IMR-90 (cell line): ENCODE data around the gene MFAP3L. TPM values are rescaled to one million over a fixed set of nuclear protein-coding genes. Genes with fewer than 3 reads are reported as not detected.

Experiments used
- ATAC-seq: fragments of 200-7000 bp; cut with Tn5 transposase; 2 replicates; pipeline ENCODE4 v1.9.1; 2020; ENCODE audit warnings: low read depth, mild to moderate bottlenecking, moderate library complexity
- BruUV-seq: library from RNA; stranded (reverse); fragments of 400-500 nt; replicated peaks from 2 replicates; lab custom pipeline; 2021; lab: Mats Ljungman, UMichigan
- CTCF ChIA-PET: fragments of 300-600 bp; formaldehyde crosslinking; extraction: SDS; loops from one replicate; lab custom pipeline; 2021; ENCODE audit warnings: antibody characterized with exemption; lab: Yijun Ruan, JAX
- POLR2A ChIA-PET: fragments of 300-600 bp; sonication (Branson Sonifier 250); formaldehyde crosslinking; loops from one replicate; lab custom pipeline; 2022; ENCODE audit warnings: antibody characterized with exemption; ENCODE audit not compliant: unreplicated experiment; lab: Charles Lee
- DNase-seq: peaks from one replicate; pipeline ENCODE4 v3.0.0; 2013
- H2AFZ ChIP-seq: replicated peaks from 2 replicates; pipeline ENCODE3; 2013; ENCODE audit warnings: low read length, mild to moderate bottlenecking; ENCODE audit not compliant: poor library complexity
- H2AK5ac ChIP-seq: 2 replicates; pipeline ENCODE4 v1.6.1; 2013; ENCODE audit warnings: low read depth, low read length, inconsistent platforms
- H2AK9ac ChIP-seq: replicated peaks from 2 replicates; pipeline ENCODE3; 2013; ENCODE audit warnings: mild to moderate bottlenecking, low read depth, low read length, moderate library complexity; ENCODE audit not compliant: poor library complexity
- H2BK120ac ChIP-seq: 2 replicates; pipeline ENCODE4 v1.6.1; 2013; ENCODE audit warnings: low read depth, low read length, inconsistent platforms
- H2BK15ac ChIP-seq: 3 replicates; pipeline ENCODE4 v1.6.1; 2013; ENCODE audit warnings: low read depth, low read length, inconsistent platforms
- H2BK20ac ChIP-seq: 2 replicates; pipeline ENCODE4 v1.6.1; 2013; ENCODE audit warnings: low read depth, mild to moderate bottlenecking, inconsistent platforms, low read length, moderate library complexity
- H2BK5ac ChIP-seq: 2 replicates; pipeline ENCODE4 v1.6.1; 2013; ENCODE audit warnings: mild to moderate bottlenecking, low read depth, low read length, inconsistent platforms; ENCODE audit not compliant: poor library complexity, severe bottlenecking
- H3K14ac ChIP-seq: replicated peaks from 2 replicates; pipeline ENCODE4 v1.6.1; 2013; ENCODE audit warnings: low read depth, low read length, inconsistent platforms
- H3K18ac ChIP-seq: 2 replicates; pipeline ENCODE4 v1.6.1; 2013; ENCODE audit warnings: low read depth, low read length, control low read depth
- H3K23ac ChIP-seq: 2 replicates; pipeline ENCODE4 v1.6.1; 2013; ENCODE audit warnings: low read depth, low read length, inconsistent platforms
- H3K27ac ChIP-seq: 2 replicates; pipeline ENCODE4 v1.5.1; 2013; ENCODE audit warnings: mild to moderate bottlenecking, control low read depth, low read length; ENCODE audit not compliant: insufficient read depth
- H3K27me3 ChIP-seq: 2 replicates; pipeline ENCODE4 v1.6.1; 2013; ENCODE audit warnings: low read length; ENCODE audit not compliant: control insufficient read depth, insufficient read depth
- H3K36me3 ChIP-seq: 2 replicates; pipeline ENCODE4 v1.6.1; 2013; ENCODE audit warnings: low read length, mixed read lengths; ENCODE audit not compliant: control insufficient read depth, insufficient read depth
- H3K4ac ChIP-seq: 2 replicates; pipeline ENCODE4 v1.6.1; 2013; ENCODE audit warnings: low read depth, low read length, inconsistent platforms
- H3K4me1 ChIP-seq: 2 replicates; pipeline ENCODE4 v1.6.1; 2013; ENCODE audit warnings: low read length, mixed read lengths; ENCODE audit not compliant: control insufficient read depth, insufficient read depth
- H3K4me2 ChIP-seq: 2 replicates; pipeline ENCODE4 v1.6.1; 2013; ENCODE audit warnings: low read depth, mild to moderate bottlenecking, control low read depth, low read length, moderate library complexity
- H3K4me3 ChIP-seq: 2 replicates; pipeline ENCODE4 v1.5.1; 2013; ENCODE audit warnings: low read depth, mild to moderate bottlenecking, control low read depth, low read length, moderate library complexity; ENCODE audit not compliant: insufficient read depth
- H3K56ac ChIP-seq: 2 replicates; pipeline ENCODE4 v1.6.1; 2013; ENCODE audit warnings: low read length, inconsistent platforms; ENCODE audit not compliant: insufficient read depth; ENCODE audit errors: extremely low read depth
- H3K79me1 ChIP-seq, 2 experiments: 2 replicates each; pipeline ENCODE4 v1.6.1; 2013; ENCODE audit warnings: low read length in 2 of 2, inconsistent platforms in 1 of 2, low read depth in 1 of 2
- H3K9ac ChIP-seq: 2 replicates; pipeline ENCODE4 v1.6.1; 2013; ENCODE audit warnings: low read depth, low read length, control low read depth
- H3K9me1 ChIP-seq: 2 replicates; pipeline ENCODE4 v1.6.1; 2013; ENCODE audit warnings: low read length, inconsistent platforms; ENCODE audit not compliant: insufficient read depth
- H3K9me3 ChIP-seq: 2 replicates; pipeline ENCODE4 v1.6.1; 2013; ENCODE audit warnings: low read length; ENCODE audit not compliant: control insufficient read depth, insufficient read depth
- H4K20me1 ChIP-seq: 2 replicates; pipeline ENCODE4 v1.6.1; 2013; ENCODE audit warnings: low read length, inconsistent platforms; ENCODE audit not compliant: insufficient read depth
- H4K5ac ChIP-seq: 2 replicates; pipeline ENCODE4 v1.6.1; 2013; ENCODE audit warnings: mild to moderate bottlenecking, low read depth, low read length, control low read depth
- H4K8ac ChIP-seq, 2 experiments: 2 replicates each; pipeline ENCODE4 v1.6.1; 2013; ENCODE audit warnings: low read depth in 2 of 2, low read length in 2 of 2, control low read depth in 1 of 2, inconsistent platforms in 1 of 2
- H4K91ac ChIP-seq: 2 replicates; pipeline ENCODE4 v1.6.1; 2013; ENCODE audit warnings: low read depth, low read length, inconsistent platforms; ENCODE audit not compliant: insufficient read depth
- BHLHE40 ChIP-seq: fragments of 150-350 bp; IDR thresholded peaks from 2 replicates; pipeline ENCODE4 v1.6.1; 2016; ENCODE audit warnings: mild to moderate bottlenecking, low read depth, low read length
- CEBPB ChIP-seq: IDR thresholded peaks from 2 replicates; pipeline ENCODE4 v1.6.1; 2012; ENCODE audit warnings: low read depth, low read length, improper control_type of control experiment
- CHD1 ChIP-seq: IDR thresholded peaks from 2 replicates; pipeline ENCODE4 v1.6.1; 2012; ENCODE audit warnings: low read depth, low read length, improper control_type of control experiment
- MAFK ChIP-seq: IDR thresholded peaks from 2 replicates; pipeline ENCODE4 v1.6.1; 2012; ENCODE audit warnings: low read depth, low read length, improper control_type of control experiment
- MAZ ChIP-seq: IDR thresholded peaks from 2 replicates; pipeline ENCODE4 v1.6.1; 2012; ENCODE audit warnings: low read depth, mild to moderate bottlenecking, low read length, improper control_type of control experiment, moderate library complexity, borderline replicate concordance
- MXI1 ChIP-seq: IDR thresholded peaks from 2 replicates; pipeline ENCODE4 v1.6.1; 2012; ENCODE audit warnings: low read depth, mild to moderate bottlenecking, low read length, moderate library complexity, borderline replicate concordance
- POLR2A ChIP-seq: IDR thresholded peaks from 2 replicates; pipeline ENCODE4 v1.6.1; 2012; ENCODE audit warnings: mild to moderate bottlenecking, low read depth, low read length
- RAD21 ChIP-seq: IDR thresholded peaks from 2 replicates; pipeline ENCODE4 v1.6.1; 2012; ENCODE audit warnings: low read length, improper control_type of control experiment
- RFX5 ChIP-seq: IDR thresholded peaks from 2 replicates; pipeline ENCODE4 v1.8.0; 2012; ENCODE audit warnings: low read depth, mild to moderate bottlenecking, low read length, moderate library complexity
- SMC3 ChIP-seq: fragments of 150-350 bp; IDR thresholded peaks from 2 replicates; pipeline ENCODE4 v1.6.1; 2016; ENCODE audit warnings: low read depth, mild to moderate bottlenecking, antibody characterized with exemption, low read length, moderate library complexity
- WGBS, 2 experiments: methylation state at CpG; one replicate each; pipeline versions ENCODE4 v1.1.5 to v1.1.7; 2013; ENCODE audit warnings: missing lambda C conversion rate in 2 of 2; ENCODE audit not compliant: insufficient read length in 1 of 2; ENCODE audit errors: extremely low coverage in 2 of 2; 5-methylcytosine and 5-hydroxymethylcytosine counted together
- dilution Hi-C: fragments of 300-500 bp; cut with HindIII; formaldehyde crosslinking; loops from one replicate; pipeline ENCODE4 v1.14.3; 2018; ENCODE audit warnings: low sequenced_read_pairs; ENCODE audit not compliant: unreplicated experiment
- in situ Hi-C: fragments of 300-500 bp; cut with MboI; formaldehyde crosslinking; loops from 3 replicates; pipeline ENCODE4 v1.14.3; 2019; ENCODE audit warnings: low sequenced_read_pairs, inconsistent platforms, mixed read lengths
- intact Hi-C: fragments of 100-400 bp; cut with micrococcal nuclease; formaldehyde crosslinking; loops from 2 replicates; pipeline ENCODE4 v1.10.0; 2022
- polyA plus RNA-seq, 3 experiments: library from polyadenylated mRNA; depleted of rRNA; stranded (reverse); fragments of >200 nt; gene quantifications; 2 replicates each; pipeline ENCODE4 v1.2.3, GENCODE V29; 2012; ENCODE audit warnings: low replicate concordance in 1 of 3
- total RNA-seq: library from RNA; depleted of rRNA; stranded (reverse); fragments of >200 nt; gene quantifications from 2 replicates; pipeline ENCODE4 v1.2.3, GENCODE V29; 2012
- TF ChIP-seq, protein P1 (sequence below): conservative IDR thresholded peaks from 2 replicates; pipeline ENCODE4 v1.5.1; 2012; ENCODE audit warnings: mild to moderate bottlenecking, low read depth, low read length, improper control_type of control experiment

The MFAP3L gene
- total and polyA plus RNA-seq, 2 of the 4 experiments (the other 2 are of a cell fraction): 0.22 to 0.36 TPM

GRCh38 chr4:169959254-169959653 lies 66.9 kb downstream of the MFAP3L start:
- H2AK5ac ChIP-seq: no peak overlapping the region
- no peaks in the 10 kb centered on the region for H3K27me3 ChIP-seq
- H3K4me2 ChIP-seq: no peak overlapping the region
- POLR2A ChIA-PET: no interaction called here
- WGBS, 2 experiments: no CpG with 5 or more reads among the region's 3 CpGs
- no peak overlapping the region for H3K23ac ChIP-seq
- no peaks in the 10 kb centered on the region for H3K36me3 ChIP-seq
- no peak overlapping the region for H3K14ac ChIP-seq
- H3K4ac ChIP-seq: no peak overlapping the region
- H3K9ac ChIP-seq: no peak overlapping the region
- no peak overlapping the region for H4K91ac ChIP-seq
- no peaks in the 10 kb centered on the region for H3K79me1 ChIP-seq
- no peak overlapping the region for H2BK20ac ChIP-seq
- H3K4me1 ChIP-seq: no peaks in the 10 kb centered on the region
- no peak overlapping the region for H2BK5ac ChIP-seq
- H4K20me1 ChIP-seq: no peaks in the 10 kb centered on the region
- CTCF ChIA-PET: no interaction called here
- no peaks in the 10 kb centered on the region for H3K9me3 ChIP-seq
- no peak overlapping the region for H3K18ac ChIP-seq
- no peak overlapping the region for H4K8ac ChIP-seq
- no TSS peak for BruUV-seq
- dilution Hi-C loops (no loop called here), in situ Hi-C loops (no loop called here), intact Hi-C loops (no loop called here)
- no peak for TF ChIP-seq CEBPB
- no peak for TF ChIP-seq POLR2A
- TF ChIP-seq CHD1: no peak
- TF ChIP-seq MAFK: no peak
- no peak for TF ChIP-seq MXI1
- TF ChIP-seq BHLHE40: no peak
- TF ChIP-seq, protein P1, sequence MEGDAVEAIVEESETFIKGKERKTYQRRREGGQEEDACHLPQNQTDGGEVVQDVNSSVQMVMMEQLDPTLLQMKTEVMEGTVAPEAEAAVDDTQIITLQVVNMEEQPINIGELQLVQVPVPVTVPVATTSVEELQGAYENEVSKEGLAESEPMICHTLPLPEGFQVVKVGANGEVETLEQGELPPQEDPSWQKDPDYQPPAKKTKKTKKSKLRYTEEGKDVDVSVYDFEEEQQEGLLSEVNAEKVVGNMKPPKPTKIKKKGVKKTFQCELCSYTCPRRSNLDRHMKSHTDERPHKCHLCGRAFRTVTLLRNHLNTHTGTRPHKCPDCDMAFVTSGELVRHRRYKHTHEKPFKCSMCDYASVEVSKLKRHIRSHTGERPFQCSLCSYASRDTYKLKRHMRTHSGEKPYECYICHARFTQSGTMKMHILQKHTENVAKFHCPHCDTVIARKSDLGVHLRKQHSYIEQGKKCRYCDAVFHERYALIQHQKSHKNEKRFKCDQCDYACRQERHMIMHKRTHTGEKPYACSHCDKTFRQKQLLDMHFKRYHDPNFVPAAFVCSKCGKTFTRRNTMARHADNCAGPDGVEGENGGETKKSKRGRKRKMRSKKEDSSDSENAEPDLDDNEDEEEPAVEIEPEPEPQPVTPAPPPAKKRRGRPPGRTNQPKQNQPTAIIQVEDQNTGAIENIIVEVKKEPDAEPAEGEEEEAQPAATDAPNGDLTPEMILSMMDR: no peak
- TF ChIP-seq RFX5: no peak
- TF ChIP-seq RAD21: no peak
- TF ChIP-seq MAZ: no peak
- no peak for TF ChIP-seq SMC3
- no peak overlapping the region for H2BK120ac ChIP-seq
- no peak overlapping the region for H4K5ac ChIP-seq
- no peaks in the 10 kb centered on the region for H3K9me1 ChIP-seq
- ATAC-seq: no peak
- no peak overlapping the region for H2AK9ac ChIP-seq
- no peak overlapping the region for H3K27ac ChIP-seq
- H2AFZ ChIP-seq: no peak overlapping the region
- H3K56ac ChIP-seq: no peak overlapping the region
- DNase-seq: no peak
- no peak overlapping the region for H3K4me3 ChIP-seq
- H2BK15ac ChIP-seq: no peak overlapping the region
